ENCODE measurements around the gene SPTAN1.
"Not testable (repeated sequence)": the region's sequence is repeated elsewhere in the genome, so short reads cannot be mapped to it uniquely, and the experiment has no call there.

DNA sequence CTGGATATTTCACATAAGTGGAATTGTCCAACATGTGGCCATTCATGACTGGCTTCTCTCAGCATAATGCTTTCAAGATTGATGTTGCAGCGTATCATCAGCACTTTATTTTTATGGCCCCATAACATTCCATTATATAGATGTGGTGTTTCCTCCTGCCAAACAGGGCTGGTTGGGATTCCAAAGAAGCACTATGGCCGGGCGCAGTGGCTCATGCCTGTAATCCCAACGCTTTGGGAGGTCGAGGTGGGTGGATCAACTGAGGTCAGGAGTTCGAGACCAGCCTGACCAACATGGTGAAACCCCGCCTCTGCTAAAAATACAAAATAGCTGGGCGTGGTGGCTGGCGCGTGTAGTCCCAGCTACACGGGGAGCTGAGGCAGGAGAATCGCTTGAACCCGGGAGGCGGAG lies 49.0 kb upstream of the SPTAN1 start:
- not testable (repeated sequence) for TF ChIP-seq POLR2A (IDR thresholded peaks at IDR 0.05; ENCODE audit: low read length); GATA1 (IDR thresholded peaks at IDR 0.05; ENCODE audit: low read depth, low read length)

All from erythroblast (primary cell).